Upper lobe of right lung (tissue), 1 donor: ENCODE measurements around the gene CES1. TPM values are rescaled to one million over a fixed set of nuclear protein-coding genes. Genes with fewer than 3 reads are reported as not detected.
A peak's percentile ranks its signal among the peaks of the same experiment; 100 is the strongest.
"Not testable (repeated sequence)": the region's sequence is repeated elsewhere in the genome, so short reads cannot be mapped to it uniquely, and the experiment has no call there.

Experiments
- ATAC-seq: fragments of 200-7000 bp; cut with Tn5 transposase; one replicate; pipeline ENCODE4 v1.9.1; 2020; ENCODE audit warnings: mild to moderate bottlenecking, moderate library complexity
- DNase-seq: peaks from one replicate; pipeline ENCODE4 v3.0.0-alpha.2; 2020
- H3K27ac ChIP-seq: fragments of 200-600 bp; one replicate; pipeline ENCODE4 v1.8.0; 2022
- H3K27me3 ChIP-seq: fragments of 200-600 bp; one replicate; pipeline ENCODE4 v1.8.0; 2022; ENCODE audit warnings: mild to moderate bottlenecking
- H3K36me3 ChIP-seq: fragments of 200-600 bp; one replicate; pipeline ENCODE4 v1.8.0; 2022
- H3K4me1 ChIP-seq: fragments of 200-600 bp; one replicate; pipeline ENCODE4 v1.8.0; 2022
- H3K4me3 ChIP-seq: fragments of 200-600 bp; one replicate; pipeline ENCODE4 v1.8.0; 2022; ENCODE audit warnings: mild to moderate bottlenecking
- H3K9me3 ChIP-seq: fragments of 200-600 bp; one replicate; pipeline ENCODE4 v1.8.0; 2022
- CTCF ChIP-seq: fragments of 200-600 bp; IDR thresholded peaks from one replicate; pipeline ENCODE4 v1.8.0; 2022; ENCODE audit warnings: antibody characterized with exemption
- intact Hi-C: fragments of 100-400 bp; cut with DNase I; formaldehyde crosslinking; loops from one replicate; pipeline ENCODE4 v1.11.0; 2022
- total RNA-seq: library from RNA; stranded (reverse); fragmentation: NEBNext Ultra II Directional; extraction: Animal tissue kit (Norgen Biotek cat#: 25700); gene quantifications from one replicate; pipeline ENCODE4 v1.2.1, GENCODE V29; 2021
- donor health status: DM: no; HTN: yes; CAD: no; lungs with severe emphysema.

The CES1 gene
- total RNA-seq, 1 donor from 2014 or later: 293 TPM

DNA sequence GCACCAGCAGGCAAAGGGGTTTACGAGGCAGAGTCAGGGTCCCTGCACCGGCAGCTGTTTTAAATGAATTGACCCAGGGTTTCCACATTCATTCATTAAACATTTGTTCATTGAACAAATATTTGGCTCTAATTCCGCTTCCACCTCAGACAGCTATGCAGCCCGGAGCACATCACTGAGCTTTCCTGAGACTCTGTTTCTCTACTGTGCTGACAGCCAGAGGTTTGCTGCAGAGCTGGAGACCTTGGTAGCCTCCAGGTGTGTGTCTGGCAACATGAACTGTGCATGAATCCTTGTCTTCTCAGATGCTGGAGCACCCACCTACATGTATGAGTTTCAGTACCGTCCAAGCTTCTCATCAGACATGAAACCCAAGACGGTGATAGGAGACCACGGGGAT, 42.7 kb downstream of the CES1 start:
- DNase-seq, H3K36me3 ChIP-seq, intact Hi-C loops, H3K9me3 ChIP-seq, H3K27me3 ChIP-seq, H3K4me1 ChIP-seq, H3K27ac ChIP-seq, H3K4me3 ChIP-seq: not testable (repeated sequence)
- peak; percentile 20 for ATAC-seq

DNA sequence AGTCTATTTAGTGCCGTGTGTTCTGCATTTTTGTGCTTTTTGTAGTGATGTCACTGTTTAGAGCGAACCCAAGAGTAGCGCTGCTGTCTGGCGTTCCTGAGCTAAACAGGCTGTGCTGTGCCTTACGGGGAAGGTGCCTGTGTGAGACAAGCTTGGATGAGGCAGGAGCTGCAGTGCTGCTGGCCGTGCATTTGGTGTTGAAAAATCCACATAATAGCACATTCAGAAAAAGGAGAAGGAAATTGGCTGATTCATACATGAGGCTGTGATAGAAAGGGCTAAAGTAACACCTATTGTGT, 50.2 kb downstream of the CES1 start:
- H3K4me3 ChIP-seq, H3K36me3 ChIP-seq, H3K27ac ChIP-seq, ATAC-seq, H3K9me3 ChIP-seq, DNase-seq, intact Hi-C loops, H3K4me1 ChIP-seq, H3K27me3 ChIP-seq: not testable (repeated sequence)

DNA sequence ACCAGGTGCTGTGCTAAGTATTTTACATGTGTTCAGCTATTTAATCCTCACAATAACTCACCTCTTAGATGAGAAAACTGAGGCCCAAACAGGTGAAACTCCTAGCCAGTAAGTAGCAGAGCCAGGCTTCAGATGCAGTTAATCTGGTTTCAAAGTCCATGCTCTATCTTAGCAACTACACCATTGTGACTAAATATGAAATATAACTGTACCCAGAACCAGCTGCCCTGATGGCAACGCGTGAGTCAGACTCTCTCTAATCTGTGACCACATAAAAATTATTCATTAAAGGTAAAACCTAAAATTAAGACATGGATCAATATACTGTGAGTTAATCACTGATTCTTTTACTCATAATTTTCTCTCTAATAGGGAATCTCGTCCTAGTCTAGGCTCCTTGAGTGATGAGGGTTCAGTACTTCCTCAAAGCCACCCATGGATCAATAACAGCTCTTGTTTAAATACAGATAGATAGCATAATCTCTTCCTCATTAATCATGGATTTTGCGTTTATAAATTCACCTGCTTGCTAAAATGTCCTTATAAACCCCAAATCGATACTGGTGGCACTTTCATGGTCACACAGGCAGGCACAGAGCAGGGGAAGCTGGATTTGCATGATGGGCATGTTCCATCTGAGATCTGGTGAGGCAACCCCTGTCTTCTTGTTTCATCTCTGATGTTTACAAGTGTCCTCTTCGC, 50.7 kb downstream of the CES1 start:
- H3K9me3 ChIP-seq, ATAC-seq, DNase-seq, H3K36me3 ChIP-seq, H3K27ac ChIP-seq, H3K4me1 ChIP-seq, H3K4me3 ChIP-seq, H3K27me3 ChIP-seq, intact Hi-C loops: not testable (repeated sequence)

DNA sequence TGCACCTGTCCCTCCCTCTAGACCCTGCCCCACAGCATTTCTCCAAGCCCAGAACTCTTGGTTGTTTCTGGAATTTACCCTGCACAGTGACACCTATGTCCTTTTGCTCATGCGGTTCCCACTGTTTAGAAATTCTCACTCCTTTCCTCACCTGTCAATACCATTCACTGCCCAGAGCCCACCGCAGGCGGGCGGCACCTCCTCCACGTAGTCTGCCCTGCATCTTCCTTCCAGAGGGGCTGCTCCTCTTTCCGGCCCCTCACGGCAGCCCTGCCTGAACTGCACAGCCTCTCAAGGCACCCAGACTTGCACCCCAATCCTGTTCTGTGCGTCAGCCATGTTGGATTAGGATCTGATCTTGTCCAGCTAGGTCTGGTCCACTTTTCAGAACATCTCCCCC, 51.4 kb downstream of the CES1 start:
- intact Hi-C loops, ATAC-seq, H3K36me3 ChIP-seq, H3K27ac ChIP-seq, DNase-seq, H3K9me3 ChIP-seq, H3K4me1 ChIP-seq, H3K4me3 ChIP-seq, H3K27me3 ChIP-seq: not testable (repeated sequence)

- intact Hi-C loops, ATAC-seq, H3K27me3 ChIP-seq, H3K4me3 ChIP-seq, H3K9me3 ChIP-seq, H3K4me1 ChIP-seq, DNase-seq, H3K27ac ChIP-seq, H3K36me3 ChIP-seq: not testable (repeated sequence)
Observed at GRCh38 chr16:55780095-55780407, 52.8 kb downstream of the CES1 start.

DNA sequence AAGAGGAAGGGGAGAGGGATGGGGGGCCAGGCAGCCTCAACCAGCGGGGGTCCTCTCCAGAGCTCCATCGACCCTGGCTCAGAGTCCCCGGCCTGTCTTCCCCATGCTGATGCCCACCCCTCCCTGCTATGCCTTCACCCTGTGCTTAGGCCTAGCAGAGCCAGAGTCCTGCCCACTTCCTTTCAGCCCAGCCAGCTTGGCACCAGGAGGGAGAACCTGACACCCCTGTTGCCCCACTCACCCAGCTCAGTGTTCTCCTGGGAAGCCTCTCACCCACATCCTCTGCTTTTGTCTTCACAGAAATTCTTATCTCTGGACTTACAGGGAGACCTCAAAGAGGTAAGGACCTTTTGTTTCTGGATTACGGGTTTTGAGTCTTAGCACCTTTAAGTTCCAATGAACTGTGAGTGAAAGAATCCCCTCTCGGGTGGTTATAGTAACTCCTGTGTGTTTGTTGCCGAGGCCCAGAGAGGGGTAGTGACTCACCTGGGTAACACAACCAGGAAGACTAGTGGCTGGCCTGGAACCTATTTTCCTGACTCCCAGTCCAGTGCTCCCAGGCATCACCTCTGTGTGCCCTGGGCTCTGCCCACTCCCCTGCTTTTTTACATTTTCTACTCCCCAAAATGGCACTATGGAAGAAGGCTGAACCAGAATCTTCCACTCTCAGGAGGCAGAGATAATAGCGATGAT, 53.3 kb downstream of the CES1 start:
- ATAC-seq (no peak), DNase-seq (no peak)
- Histone ChIP-seq H3K27me3 (no peaks in the 10 kb centered on the region), H3K36me3 (no peaks in the 10 kb centered on the region), H3K4me1 (no peaks in the 10 kb centered on the region), H3K27ac (no peak overlapping the region), H3K9me3 (no peaks in the 10 kb centered on the region), H3K4me3 (no peak overlapping the region)
- no peak for TF ChIP-seq CTCF
- intact Hi-C loops: no loop called here

DNA sequence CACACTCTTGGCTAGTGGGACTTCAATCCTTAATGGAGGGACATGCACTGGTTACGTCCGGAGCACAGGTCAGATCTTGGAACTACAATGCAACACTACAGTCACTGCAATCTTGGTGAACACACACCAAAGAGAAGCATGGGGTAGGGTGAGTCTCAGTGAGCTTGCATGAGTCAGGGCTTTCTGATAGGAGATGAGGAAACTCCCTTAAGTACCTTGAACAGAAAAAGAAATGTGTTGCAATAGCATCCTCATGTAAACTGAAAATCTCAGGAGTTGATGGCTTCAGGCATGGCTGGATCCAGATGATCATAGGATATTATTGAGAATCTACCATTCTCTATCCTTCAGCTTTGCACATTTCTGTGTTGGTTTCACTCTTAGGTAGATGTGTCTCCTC, 54.1 kb downstream of the CES1 start:
- H3K9me3 ChIP-seq: no peaks in the 10 kb centered on the region
- no peaks in the 10 kb centered on the region for H3K4me1 ChIP-seq
- intact Hi-C loops: no loop called here

GRCh38 chr16:55775857-55776256, 57.0 kb downstream of the CES1 start:
- Histone ChIP-seq H3K4me3 (no peak overlapping the region), H3K9me3 (no peaks in the 10 kb centered on the region), H3K36me3 (no peaks in the 10 kb centered on the region), H3K27me3 (no peaks in the 10 kb centered on the region), H3K4me1 (no peaks in the 10 kb centered on the region), H3K27ac (no peak overlapping the region)
- no peak for TF ChIP-seq CTCF
- DNase-seq (no peak), ATAC-seq (no peak)
- intact Hi-C loops: no loop called here

More for the DNA sequence above, 54.1 kb downstream of the CES1 start:
- H3K27me3 ChIP-seq: no peaks in the 10 kb centered on the region
- no peaks in the 10 kb centered on the region for H3K36me3 ChIP-seq
- no peak for TF ChIP-seq CTCF
- H3K27ac ChIP-seq: no peak overlapping the region
- no peak overlapping the region for H3K4me3 ChIP-seq
- DNase-seq: no peak
- peak; percentile 52 for ATAC-seq
